ENCODE data around the gene RAI14.
"Not testable (repeated sequence)": the region's sequence is repeated elsewhere in the genome, so short reads cannot be mapped to it uniquely, and the experiment has no call there.

Gene RAI14

DNA sequence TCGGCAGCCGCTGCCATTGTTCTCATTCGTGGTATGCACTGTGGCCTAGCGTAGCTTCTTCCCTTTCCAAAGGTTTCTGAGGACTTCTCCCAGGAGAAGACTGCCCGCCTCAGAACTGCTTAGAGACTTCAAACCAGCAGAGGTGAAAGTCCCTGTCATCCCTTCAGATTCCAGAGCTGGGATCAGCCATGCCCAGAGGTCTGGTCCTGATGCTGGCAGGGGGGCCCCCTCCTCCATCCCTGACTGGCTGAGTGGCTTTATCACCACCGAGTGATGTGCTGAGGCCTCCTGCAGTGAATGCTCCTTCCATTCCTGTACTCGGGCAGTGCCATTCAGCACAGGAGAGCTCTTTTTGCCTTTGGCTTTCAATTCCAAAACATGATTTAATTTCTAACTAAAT lies 174.7 kb downstream of the RAI14 start:
- DNase-seq, result not testable (repeated sequence)

DNA sequence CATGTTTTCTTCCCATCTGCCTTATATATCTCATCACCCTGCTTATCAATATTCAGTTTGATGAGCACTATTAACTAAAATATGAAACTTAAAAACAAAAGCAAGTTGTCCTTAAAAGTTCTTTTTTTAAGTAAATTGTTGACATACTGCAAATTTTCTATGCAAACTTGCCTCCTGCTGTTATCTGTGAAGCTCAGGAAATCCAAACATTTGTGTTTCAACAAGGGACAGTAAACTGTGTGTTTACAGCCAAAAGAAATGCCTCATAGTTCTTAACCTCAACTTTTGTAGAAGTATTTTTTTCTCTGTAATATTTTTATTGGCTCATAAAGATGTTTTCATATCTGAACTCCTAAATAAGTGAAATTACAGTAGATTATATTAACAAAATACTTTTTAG lies 175.2 kb downstream of the RAI14 start:
- no peak for DNase-seq

DNA sequence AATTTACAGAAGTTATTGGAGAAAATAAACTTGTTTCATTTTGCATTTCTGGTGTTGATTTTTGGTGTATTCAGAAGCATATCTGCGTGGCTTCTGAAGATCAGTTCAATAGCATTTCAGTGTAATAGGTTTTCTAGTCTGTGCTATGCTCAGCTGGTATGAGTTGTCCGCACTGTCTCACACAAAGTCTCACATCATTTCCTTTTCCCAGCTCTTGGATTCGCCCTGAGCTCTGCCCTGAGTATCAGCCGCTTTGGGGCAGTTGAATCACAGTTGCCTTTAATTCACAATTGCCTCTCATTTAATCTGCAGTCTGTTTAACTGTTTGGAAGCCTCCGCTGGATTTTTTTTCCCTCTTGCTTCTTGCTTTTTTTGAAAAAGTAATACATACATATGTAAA lies 176.4 kb downstream of the RAI14 start:
- no peak for DNase-seq

DNA sequence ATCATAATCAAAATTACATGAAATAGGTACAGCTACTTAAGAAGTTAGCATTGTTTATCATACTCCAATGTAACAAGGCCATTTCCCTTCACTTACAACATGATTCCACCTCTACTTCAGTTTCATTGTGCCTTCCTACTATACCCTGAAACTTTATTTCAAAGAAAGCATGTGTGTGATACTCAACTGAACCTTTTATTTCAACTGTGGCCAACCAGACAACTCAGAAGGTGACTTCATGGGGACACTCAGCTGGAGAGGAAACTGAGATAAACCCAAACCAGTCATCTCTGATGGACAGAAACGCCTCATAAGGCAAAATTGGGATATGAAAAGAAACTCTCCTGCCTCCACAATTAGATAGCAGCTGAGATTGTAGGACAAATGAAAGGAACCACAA lies 177.0 kb downstream of the RAI14 start:
- DNase-seq, result no peak

DNA sequence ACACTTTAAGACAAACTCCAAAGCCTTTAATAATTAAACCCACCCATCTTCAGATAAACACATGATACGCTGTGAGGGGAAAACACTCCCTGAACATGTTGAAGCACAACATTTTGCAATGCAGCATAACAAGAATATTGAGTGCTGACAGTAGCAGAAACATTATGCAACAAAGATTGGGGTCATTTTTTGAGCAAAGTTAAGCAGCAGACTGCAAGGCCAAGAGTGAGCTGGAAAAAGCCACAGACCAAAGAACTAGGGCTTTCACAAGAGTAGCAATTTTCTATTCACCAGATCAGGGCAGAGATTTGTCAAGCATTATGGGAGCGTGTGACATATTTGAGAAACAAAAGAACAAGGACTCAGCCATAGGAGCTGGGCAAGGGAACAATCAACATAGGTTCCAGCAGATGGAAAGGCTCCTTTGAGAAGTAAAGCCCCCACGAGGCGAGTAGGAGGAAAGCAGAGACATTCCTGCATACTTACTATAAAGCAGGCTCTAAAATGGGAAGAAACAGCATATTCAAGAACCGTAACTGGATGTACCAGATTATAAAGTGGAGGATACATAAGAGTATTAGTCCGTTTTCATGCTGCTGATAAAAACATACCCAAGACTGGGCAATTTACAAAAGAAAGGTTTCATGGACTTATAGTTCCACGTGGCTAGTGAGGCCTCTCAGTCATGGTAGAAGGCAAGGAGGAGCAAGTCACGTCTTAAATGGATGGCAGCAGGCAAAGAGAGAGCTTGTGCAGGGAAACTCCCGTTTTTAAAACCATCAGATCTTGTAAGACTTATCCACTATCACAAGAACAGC lies 178.1 kb downstream of the RAI14 start:
- DNase-seq, result no peak

DNA sequence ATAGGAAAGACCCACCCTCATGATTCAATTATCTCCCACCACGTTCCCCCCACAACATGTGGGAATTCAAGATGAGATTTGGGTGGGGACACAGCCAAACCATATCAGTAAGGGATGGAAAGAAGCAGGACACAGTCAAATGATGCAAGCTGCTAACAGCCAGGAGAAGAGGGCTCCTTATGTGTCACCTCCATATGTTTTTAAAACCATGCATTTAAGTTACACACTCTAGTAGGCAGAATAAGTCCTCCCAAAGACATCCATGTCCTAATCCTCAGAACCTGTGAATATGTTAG lies 178.6 kb downstream of the RAI14 start:
- no peak for DNase-seq

DNA sequence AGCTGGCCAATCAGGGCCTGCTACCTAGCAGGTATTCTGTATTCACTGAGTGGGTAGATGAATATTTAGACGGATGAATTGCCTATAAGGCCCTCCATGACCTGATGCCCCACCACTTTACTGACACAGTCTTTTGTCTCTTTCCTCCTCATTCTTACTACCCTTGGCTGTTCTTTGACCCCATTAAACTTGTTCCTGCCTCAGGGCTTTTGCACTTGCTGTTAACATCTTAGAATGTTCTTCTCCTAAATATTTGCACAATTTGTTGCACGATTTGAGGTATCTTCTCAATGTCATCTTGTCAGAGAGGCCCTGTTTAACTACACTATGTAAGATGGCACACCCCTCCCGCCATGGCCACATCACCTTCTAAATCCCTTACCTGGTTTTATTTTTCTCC lies 179.5 kb downstream of the RAI14 start:
- DNase-seq, result no peak

DNA sequence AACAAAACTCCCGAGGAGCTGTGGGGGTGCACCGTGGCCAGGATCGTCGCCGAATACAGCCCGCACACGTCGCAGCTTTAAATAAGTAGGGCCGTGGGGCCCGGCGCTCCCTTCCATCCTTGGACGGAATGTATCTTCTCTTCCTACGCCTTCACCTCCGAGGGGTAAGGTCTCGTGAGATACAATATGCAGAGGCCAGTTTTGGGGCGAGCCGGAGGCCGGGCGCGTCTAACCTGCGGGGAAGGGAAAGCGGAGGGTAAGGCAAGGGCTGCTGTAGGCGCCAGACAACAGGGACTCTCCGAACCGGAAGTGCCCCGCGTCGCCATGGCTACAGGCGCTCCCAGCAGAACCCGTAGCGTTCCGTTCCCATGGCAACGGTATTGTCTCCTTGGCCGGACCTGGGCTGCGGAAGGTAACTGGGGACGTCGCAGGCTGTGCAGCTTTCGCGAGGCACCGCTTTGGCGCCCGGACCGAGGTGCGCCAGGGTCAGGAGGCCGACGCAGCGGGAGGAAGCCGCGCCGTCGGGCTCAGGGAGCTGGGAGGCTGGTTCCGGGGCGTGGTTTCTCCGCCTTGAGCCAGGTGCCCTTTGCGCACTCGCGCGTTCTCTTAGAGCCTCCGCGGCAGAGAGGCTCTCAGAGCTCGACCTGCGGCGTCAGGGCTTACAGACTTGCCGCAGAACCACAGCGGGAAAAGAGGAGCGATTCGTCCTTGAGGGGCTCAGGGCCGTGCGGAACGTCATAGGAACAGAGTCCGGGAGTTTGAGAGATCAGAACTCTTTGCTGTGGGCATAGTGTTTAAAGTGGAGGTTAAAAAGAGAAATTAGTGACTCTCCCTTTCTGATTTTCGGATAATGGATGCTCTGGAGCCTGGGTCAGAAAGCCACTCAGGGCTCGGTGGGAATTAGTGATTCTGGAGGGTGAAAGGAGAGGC lies 182.9 kb downstream of the RAI14 start, which contains the start of gene TTC23L:
TTC23L (plus strand) TSS at position 380 of the 930 bp plus-strand sequence. CDS start 1,508 bp downstream, outside the sequence.
- DNase-seq, result peak; percentile 84 to 88 (median 86)

DNA sequence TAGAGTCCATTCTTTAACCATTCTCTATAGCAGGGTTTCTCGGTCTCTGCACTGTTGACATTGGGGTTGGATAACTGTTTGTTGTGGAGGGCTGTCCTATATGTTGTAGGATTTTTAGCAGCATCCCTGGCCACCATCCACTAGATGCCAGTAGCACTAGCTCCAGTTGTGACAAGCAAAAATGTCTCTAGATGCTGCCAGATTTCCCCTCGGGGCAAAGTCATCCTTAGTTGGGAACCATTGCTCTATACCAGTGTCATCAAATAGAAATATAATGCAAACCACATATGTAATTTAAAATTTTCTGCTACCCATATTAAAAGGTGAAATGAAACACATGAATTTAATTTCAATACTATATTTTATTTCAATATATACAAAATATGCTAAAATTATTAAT lies 185.7 kb downstream of the RAI14 start:
- no peak for DNase-seq

DNA sequence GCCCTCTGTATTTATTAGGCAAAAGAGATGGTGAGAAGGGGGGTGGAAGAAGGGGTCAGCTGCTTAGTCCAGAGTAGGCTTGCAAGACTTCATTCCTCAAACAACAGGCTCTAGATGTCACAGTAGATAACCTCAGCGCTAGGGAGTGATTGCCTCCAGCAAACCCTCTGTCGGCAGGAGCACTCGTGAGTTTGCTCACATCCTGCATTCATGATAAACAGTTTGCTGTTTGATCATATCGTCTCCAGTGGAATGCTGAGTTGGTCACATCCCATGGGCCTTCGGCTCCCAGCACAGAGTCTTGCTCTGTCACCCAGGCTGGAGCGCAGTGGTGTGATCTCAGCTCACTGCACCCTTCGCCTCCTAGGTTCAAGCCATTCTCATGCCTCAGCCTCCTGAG lies 186.4 kb downstream of the RAI14 start:
- no peak for DNase-seq

DNA sequence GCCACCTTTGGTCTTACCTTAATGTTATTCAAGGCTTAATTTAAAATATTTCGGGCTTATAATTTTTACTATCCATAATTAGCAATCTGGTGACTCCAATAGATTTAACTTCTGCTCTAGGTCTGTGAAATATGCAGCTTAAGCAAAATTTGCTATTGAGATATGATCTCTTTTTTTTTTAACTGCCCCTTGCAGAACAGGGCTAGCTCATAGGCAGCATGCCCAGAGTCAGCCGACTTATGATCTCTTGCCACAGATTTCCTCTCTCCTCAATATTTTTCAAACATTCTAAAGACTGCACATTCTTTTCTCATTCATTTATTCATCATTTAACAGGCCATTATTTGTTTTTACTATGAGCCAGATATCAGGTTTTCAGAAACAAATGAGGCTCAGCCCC lies 187.4 kb downstream of the RAI14 start:
- DNase-seq, result no peak

DNA sequence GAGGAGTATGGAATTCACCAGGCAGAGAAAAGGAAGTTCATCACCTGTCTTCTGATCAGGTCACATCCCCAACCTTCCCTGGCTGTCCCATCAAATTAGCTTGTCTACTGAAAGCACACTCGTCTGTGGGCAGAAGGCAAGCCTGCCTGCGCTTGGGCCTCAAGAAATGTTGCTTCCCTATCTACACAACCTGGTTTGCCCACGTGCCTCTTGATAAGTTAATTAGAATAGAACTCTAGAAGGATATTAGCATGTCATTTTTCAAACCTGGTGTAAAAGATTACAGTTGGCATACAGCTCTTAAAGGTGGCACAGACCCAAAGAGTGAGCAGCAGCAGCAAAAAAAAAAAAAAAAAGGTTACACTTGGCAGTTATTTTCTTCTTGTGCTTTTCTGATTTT lies 188.0 kb downstream of the RAI14 start:
- DNase-seq, result no peak

DNA sequence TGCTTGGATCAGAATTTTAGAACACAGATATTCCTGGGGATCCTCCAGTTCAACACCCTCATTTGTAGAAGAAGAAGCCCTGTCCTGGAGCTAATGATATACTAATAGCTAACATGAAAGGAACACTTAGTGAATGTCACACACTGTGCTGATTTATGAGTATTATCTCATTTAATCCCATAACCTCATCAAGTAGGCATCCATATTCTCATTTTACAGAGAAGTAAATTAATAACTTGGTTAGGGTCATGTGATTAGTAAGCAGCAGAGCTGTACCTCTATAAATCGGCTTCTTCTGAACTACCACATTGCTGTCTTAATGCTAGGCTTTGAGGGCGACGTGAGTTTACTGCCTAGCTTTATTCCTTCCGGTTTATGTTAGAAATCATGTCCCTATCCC lies 188.9 kb downstream of the RAI14 start:
- DNase-seq, result no peak

DNA sequence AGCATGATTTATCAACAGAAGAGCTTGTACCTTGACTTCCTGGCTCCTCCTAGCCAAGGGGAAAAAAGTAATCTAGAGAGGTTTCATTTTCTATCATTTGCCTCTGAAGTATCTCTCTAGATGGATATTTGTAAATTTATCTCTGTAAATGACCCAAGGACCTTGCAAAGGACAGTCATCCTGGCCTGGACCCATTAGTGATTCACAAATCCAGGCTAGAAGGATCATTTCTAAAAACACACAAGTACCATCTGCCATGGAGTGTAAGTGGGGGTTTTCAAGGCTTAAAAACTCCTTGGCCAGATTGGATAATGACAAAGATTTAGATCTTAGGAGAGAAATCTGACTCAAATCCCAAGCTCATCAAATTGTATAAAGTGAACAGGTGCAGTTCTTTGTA lies 190.9 kb downstream of the RAI14 start:
- no peak for DNase-seq

DNA sequence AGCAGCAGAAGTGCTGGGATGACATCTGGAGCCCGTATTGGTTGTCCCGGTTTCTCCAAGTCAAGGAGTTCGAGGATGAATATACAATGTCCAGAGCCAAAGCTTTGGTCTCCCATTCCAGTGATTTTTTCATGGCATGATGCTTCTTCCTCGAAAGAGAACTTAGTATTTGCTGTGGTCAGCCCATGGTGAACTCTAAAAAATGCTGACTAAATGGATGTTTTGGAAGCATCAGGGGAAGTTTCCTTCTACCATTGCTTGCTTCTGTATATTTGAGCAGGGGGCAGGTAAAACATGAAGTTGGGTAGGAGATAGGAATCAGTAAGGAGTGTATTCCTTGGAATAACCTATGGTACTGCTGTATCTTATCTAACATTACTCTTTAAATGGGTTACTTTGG lies 191.4 kb downstream of the RAI14 start:
- DNase-seq, result no peak

DNA sequence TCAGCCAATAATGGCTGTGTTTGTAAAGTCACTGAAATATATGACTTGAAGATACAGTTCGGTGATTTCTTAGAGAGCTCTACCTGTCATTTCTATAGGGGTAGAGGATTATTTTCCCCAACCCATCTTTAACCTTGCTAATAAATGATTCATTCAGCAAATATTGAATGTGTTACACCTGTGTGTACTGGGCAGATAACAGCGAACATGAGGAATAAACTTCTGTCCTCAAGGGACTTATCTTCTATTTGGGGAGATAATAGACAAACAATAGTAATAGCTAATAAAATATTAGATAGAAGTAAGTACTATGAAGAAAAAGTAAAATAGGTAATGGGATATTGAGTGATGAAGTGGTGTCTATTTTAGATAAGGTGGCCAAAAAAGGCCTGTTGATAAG lies 192.1 kb downstream of the RAI14 start:
- no peak for DNase-seq

DNA sequence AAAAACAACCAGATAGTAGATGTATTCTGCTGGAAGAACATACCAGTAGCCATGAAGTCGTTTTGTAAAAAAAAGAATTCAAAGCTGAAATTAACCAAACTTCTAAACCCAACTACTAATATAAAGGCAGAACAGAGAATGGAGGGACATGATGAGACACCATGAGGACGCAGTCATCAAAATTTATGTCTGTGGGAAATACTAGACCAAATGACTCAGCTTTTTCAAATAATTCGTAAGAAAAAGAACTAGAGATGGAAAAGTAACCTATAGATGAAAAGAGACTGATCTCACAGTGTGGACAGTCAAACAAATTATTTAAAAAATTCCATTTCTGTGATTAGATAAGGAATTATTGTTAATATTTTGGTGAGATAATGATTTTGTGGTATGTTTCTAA lies 193.1 kb downstream of the RAI14 start:
- DNase-seq, result no peak

DNA sequence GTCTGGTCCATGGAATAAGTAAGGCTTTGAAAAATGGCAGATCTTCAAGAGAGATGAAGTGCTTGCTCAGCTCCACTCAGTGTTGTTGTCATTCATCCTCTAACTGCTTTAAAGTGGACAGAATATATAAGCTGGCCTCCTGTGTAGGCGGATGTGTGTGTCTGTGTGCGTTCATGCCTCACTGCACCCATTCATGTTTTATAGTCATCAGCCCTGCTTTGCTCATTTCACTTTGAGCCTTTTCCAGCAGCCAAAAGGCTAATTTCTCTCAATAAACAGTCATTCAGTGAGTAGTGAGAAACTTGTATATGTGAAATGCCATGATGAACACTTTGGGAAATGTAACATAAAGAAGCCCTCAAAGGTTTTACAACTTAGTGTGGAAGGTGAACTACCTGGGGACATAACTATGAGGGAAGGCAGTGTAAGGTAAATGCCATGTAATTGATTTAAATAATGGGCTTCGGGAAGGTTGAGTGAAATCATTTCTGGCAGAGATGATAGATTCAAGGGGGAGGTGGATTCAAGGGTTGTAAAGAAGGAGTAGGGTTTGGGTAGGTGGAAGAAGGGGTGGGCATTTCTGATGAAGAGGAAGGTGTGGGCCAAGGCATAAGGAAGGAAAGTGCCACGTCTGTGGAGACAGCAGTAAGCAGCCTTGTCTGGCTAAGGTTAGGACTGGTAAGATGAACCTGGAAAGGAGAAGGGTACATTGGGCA lies 198.5 kb downstream of the RAI14 start:
- DNase-seq, result no peak

DNA sequence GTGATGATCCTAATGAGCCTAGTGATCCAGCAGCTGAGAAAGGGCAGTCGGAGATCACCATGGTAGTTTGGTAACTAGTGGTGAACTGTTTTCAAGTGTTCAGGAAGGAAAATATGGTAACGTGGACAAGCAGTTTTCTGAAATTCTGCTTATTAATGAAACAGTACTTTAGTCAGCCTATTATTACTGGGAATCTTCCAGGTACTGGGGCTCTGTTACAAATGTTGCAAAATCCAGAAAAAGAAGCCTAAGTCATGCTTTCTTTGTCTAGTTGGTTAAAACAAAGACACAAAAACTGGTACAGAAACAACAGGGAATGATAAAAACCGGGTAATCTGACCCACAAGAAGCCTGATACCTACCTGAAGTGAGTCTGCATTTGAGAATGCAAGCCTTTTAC lies 201.0 kb downstream of the RAI14 start:
- no peak for DNase-seq

DNA sequence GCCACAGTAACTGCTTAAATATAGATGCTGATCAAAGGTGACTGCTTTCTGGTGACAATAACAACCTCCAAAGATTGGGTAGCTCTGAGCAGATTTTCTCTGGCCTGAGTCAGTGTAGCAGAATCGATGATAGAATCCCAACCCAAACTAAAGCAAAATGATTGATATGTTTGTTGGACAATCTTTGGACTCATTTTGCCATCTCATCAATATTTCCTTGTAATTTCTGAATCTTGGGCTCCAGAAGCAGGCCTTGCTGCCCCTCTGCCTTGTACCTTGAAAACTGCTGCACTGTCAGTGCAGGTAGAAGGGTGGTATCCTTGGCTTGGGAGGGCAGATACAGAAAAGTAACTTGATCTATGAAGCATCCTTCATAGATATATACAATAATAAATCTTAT lies 201.8 kb downstream of the RAI14 start:
- DNase-seq, result no peak

DNA sequence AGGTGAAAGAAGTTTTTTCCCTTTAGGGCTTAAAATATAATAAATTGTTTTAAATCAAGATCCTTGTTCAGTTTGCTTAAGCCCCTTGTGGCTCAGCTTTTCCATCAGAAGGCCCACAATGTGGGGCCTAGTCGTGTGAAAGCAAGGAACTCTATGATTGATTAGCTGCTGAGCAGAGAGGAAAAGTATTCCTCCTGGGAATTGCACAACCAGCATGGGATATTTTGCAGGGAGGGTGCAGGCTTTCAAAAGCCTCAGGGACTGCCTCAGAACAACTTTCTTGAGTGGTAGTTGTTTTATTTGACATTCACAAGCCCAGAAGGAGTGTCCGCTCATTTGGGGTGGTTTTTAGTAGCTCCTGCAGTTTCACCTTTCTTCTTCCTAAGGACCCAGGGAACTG lies 202.7 kb downstream of the RAI14 start:
- no peak for DNase-seq

DNA sequence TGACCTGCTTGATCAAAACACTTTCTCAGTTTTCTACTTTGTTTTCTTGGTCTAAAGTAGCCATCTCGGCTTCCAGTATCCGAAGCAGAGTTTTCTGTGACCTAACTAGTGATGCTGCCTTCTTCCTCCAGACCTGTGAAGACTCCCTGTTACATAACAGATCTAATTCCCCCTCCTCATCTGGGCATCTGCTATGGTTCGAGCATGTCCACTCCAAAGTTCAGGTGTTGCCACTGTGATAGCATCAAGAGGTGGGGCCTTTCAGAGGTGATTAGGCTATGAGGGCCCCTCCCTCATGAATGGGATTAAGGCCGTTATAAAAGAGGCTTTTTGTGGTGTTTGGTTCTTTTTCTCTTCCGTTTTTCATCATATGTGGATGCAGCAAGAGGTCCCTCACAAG lies 203.1 kb downstream of the RAI14 start:
- no peak for DNase-seq

DNA sequence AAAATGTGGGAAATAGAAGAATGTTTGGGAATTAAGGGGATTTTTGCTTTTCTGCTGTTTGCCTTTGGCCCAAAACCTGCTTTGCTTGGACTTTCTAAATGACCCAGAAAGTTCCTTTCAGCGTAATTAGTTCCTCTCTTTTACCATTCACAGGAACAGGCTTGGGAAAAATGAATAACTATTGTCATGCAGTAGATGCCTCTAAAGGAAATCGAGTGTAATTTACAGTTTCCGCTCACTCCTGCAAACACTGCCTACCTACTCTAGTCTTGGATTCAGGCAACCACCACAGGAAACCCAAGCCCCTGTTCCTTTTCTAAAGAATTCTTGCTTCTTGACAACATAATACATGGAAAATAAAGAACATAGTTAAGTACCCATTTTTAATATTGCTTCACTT lies 207.8 kb downstream of the RAI14 start:
- DNase-seq, result no peak

DNA sequence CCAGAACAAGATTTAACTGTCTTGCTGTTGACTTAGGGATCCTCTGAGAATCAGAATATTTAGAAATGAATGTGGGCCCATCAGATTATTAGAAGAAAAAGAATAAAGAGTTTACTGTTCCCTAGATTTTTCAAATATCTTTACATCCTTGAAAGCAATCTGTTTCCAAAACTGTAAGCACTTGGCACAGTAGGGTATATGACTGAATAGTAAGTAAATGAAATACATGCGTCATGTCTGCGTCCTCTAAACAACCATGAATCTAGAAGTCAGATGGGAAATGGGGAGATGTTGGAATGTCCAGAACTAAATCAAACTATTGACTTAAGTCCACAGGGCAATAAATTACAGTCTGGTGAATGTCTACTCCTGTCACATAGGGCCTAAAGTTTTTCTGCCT lies 209.0 kb downstream of the RAI14 start:
- no peak for DNase-seq
